DND-41 (cell line): ENCODE results near the gene ANXA1.

ENCODE experiments used
- ATAC-seq: fragments of 200-7000 bp; cut with Tn5 transposase; 3 replicates; pipeline ENCODE4 v1.9.1; 2021; ENCODE audit warnings: low read depth; ENCODE audit not compliant: insufficient read depth
- DNase-seq: peaks from one replicate; pipeline ENCODE4 v3.0.0-alpha.2; 2020
- H2AFZ ChIP-seq: 2 replicates; pipeline ENCODE4 v1.6.0; 2012; ENCODE audit warnings: low read depth, low read length
- H3K27ac ChIP-seq: 2 replicates; pipeline ENCODE4 v1.5.1; 2012; ENCODE audit warnings: low read length, inconsistent platforms
- H3K27me3 ChIP-seq: fragments of 200-600 bp; sonication (generic); 2 replicates; pipeline ENCODE4 v1.6.0; 2012; ENCODE audit warnings: low read length, mild to moderate bottlenecking, inconsistent platforms; ENCODE audit not compliant: insufficient read depth, poor library complexity
- H3K36me3 ChIP-seq: 2 replicates; pipeline ENCODE4 v1.5.1; 2012; ENCODE audit warnings: low read length, inconsistent platforms; ENCODE audit not compliant: insufficient read depth
- H3K4me1 ChIP-seq: 2 replicates; pipeline ENCODE4 v1.5.1; 2012; ENCODE audit warnings: mild to moderate bottlenecking, low read length; ENCODE audit not compliant: insufficient read depth
- H3K4me2 ChIP-seq: 2 replicates; pipeline ENCODE4 v1.6.0; 2012; ENCODE audit warnings: mild to moderate bottlenecking, moderate library complexity, low read length, inconsistent platforms; ENCODE audit not compliant: insufficient read depth
- H3K4me3 ChIP-seq, 2 experiments: fragments of 200-600 bp in 1 of 2; shearing (Covaris generic) in 1 of 2; 2 replicates each; pipeline ENCODE4 v1.5.1; 2012 to 2016; ENCODE audit warnings: inconsistent platforms in 2 of 2, low read length in 2 of 2, mild to moderate bottlenecking in 2 of 2, low read depth in 1 of 2, moderate library complexity in 1 of 2
- H3K79me2 ChIP-seq: 2 replicates; pipeline ENCODE4 v1.6.0; 2012; ENCODE audit warnings: low read length, inconsistent platforms; ENCODE audit not compliant: insufficient read depth
- H3K9ac ChIP-seq: 2 replicates; pipeline ENCODE4 v1.6.0; 2012; ENCODE audit warnings: low read depth, mild to moderate bottlenecking, inconsistent platforms, low read length, moderate library complexity
- H3K9me3 ChIP-seq: 2 replicates; pipeline ENCODE4 v1.5.1; 2012; ENCODE audit warnings: low read length, moderate library complexity, mild to moderate bottlenecking, inconsistent platforms; ENCODE audit not compliant: insufficient read depth, severe bottlenecking
- H4K20me1 ChIP-seq: 2 replicates; pipeline ENCODE4 v1.6.0; 2012; ENCODE audit warnings: low read length; ENCODE audit not compliant: insufficient read depth
- EZH2 ChIP-seq: IDR thresholded peaks from 3 replicates; pipeline ENCODE4 v1.6.1; 2012; ENCODE audit warnings: borderline replicate concordance, low read depth, mild to moderate bottlenecking, moderate library complexity, low read length, inconsistent platforms; ENCODE audit not compliant: severe bottlenecking
- TF ChIP-seq, protein P1 (sequence below): IDR thresholded peaks from 2 replicates; pipeline ENCODE4 v1.5.1; 2012; ENCODE audit warnings: borderline replicate concordance, low read length, moderate library complexity, mild to moderate bottlenecking; ENCODE audit not compliant: poor library complexity, severe bottlenecking; ENCODE audit errors: extremely low read depth

Gene ANXA1

DNA sequence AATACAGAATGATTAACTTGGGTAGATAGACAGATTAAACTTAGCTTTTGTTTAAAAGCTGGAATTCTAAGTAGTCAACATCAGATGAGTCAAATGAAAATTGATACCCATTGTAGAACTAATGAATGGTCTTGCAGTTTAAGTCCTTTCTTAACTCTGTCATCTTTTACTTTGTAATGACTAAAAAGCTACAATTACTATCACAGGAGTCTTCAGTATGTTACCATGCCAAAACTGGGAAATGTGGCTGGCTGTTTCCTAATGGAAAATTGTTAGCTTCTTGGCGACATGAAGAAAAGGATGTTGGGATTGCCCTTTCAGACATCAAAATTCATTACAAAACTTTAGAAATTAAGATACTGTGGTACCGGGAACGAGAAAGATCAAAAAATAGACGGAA, 20.2 kb upstream of the ANXA1 start:
- Histone ChIP-seq H3K4me3 (peak overlapping the region in 1 of 2 experiments; percentile 57; a peak in 3 of 4 replicates), H3K27ac (peak overlapping the region; percentile 86), H3K9ac (peak overlapping the region; percentile 63), H4K20me1 (no peaks in the 10 kb centered on the region), H3K36me3 (no peaks in the 10 kb centered on the region), H3K9me3 (no peaks in the 10 kb centered on the region), H3K27me3 (no peaks in the 10 kb centered on the region), H3K4me1 (peaks cover 53% of the 10 kb centered on the region), H3K79me2 (no peaks in the 10 kb centered on the region), H2AFZ (peak overlapping the region; percentile 60; the same call in 1 of the 2 replicates), H3K4me2 (peak overlapping the region; percentile 66)
- ATAC-seq (no peak), DNase-seq (no peak)
- TF ChIP-seq EZH2 = no peak
- TF ChIP-seq, protein P1, sequence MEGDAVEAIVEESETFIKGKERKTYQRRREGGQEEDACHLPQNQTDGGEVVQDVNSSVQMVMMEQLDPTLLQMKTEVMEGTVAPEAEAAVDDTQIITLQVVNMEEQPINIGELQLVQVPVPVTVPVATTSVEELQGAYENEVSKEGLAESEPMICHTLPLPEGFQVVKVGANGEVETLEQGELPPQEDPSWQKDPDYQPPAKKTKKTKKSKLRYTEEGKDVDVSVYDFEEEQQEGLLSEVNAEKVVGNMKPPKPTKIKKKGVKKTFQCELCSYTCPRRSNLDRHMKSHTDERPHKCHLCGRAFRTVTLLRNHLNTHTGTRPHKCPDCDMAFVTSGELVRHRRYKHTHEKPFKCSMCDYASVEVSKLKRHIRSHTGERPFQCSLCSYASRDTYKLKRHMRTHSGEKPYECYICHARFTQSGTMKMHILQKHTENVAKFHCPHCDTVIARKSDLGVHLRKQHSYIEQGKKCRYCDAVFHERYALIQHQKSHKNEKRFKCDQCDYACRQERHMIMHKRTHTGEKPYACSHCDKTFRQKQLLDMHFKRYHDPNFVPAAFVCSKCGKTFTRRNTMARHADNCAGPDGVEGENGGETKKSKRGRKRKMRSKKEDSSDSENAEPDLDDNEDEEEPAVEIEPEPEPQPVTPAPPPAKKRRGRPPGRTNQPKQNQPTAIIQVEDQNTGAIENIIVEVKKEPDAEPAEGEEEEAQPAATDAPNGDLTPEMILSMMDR = no peak

DNA sequence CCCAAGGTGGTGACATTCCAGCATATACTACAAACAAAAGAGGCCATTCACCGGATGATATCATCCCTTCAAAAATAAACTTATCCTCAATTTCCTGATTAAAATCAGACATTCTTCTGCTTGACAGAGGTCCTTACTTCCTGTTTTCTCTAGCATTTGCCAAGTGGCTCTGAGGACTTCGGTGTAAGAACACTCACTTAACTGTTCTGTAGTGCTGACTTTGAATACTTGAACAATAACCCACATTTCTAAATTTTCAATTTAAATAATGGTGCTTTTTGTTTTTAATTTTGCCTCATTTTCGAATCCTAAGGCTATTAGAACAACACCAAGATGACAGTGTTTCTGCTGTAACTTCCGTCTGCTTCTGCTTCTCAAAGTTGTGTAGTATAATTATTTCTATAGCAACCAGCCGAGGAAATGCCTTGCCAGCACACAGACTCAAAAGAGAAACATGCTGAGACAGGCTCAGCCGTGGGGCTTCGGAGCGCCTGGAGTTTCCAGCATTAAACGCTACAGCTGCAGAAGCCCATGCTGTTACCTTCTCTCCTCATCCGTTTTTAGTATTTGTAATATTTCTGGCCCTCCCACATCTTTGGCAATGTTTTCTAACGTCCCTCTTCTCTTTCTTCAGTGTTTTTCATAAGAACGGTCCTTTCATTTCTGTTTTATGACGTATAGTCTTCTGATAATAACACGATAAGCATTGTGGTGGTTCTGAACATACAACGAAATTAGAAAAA, 19.5 kb upstream of the ANXA1 start:
- Histone ChIP-seq H3K4me2 (peak overlapping the region; percentile 66), H3K36me3 (no peaks in the 10 kb centered on the region), H3K27ac (peak overlapping the region; percentile 86), H3K4me1 (peaks cover 52% of the 10 kb centered on the region), H2AFZ (peak overlapping the region; percentile 60), H4K20me1 (no peaks in the 10 kb centered on the region), H3K79me2 (no peaks in the 10 kb centered on the region), H3K4me3 (peak overlapping the region; percentile 32 to 57), H3K27me3 (no peaks in the 10 kb centered on the region), H3K9me3 (no peaks in the 10 kb centered on the region), H3K9ac (peak overlapping the region; percentile 63)
- TF ChIP-seq, protein P1 = no peak
- no peak for TF ChIP-seq EZH2
- DNase-seq (peak; percentile 86), ATAC-seq (peak; percentile 95)

DNA sequence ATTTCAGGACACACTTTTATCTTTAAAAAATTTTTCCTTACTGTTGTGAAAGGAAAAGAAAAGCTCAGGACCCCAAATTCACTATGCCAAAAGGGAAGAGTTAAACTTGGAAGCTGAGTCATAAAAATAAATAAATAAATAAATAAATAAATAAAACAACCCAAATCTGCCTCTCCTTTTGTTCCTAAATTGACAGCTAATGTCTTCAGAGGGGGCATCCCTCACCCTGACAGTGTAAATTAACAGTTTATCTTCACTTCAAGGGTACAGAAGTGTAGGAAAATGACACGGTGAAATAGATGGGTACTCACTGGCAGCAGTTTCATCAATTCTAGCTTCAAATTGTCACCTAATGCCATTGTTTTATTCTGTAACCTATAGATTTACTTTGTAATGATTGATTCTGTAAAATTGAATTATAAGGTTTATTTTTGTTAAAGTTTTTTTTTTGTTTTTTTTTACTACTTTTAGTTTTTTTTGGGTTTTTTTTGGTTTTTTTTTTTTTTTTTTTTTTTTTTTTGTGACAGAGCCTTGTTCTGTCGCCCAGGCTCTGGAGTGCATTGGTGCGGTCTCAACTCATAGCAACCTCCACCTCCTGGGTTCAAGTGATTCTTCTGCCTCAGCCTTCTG, 18.5 kb upstream of the ANXA1 start:
- H3K9ac ChIP-seq = peak overlapping the region; percentile 63
- H3K4me2 ChIP-seq = peak overlapping the region; percentile 66
- H3K9me3 ChIP-seq = no peaks in the 10 kb centered on the region
- no peaks in the 10 kb centered on the region for H4K20me1 ChIP-seq
- no peak for TF ChIP-seq EZH2
- TF ChIP-seq, protein P1 = no peak
- no peak for DNase-seq
- H2AFZ ChIP-seq = peak overlapping the region; percentile 63
- no peaks in the 10 kb centered on the region for H3K36me3 ChIP-seq
- no peaks in the 10 kb centered on the region for H3K79me2 ChIP-seq
- no peaks in the 10 kb centered on the region for H3K27me3 ChIP-seq
- peak overlapping the region; percentile 86 for H3K27ac ChIP-seq
- H3K4me1 ChIP-seq = peaks cover 42% of the 10 kb centered on the region
- H3K4me3 ChIP-seq = peak overlapping the region; percentile 32 to 57; a peak in 3 of 4 replicates
- ATAC-seq = no peak
